A549 (cell line): ENCODE data around the gene APH1B. TPM values are rescaled to one million over a fixed set of nuclear protein-coding genes. Genes with fewer than 3 reads are reported as not detected.
A peak's percentile ranks its signal among the peaks of the same experiment; 100 is the strongest.

Source experiments
- ATAC-seq, 2 experiments: fragments of 200-7000 bp in 1 of 2; fragments of >200 bp in 1 of 2; cut with Nextera tagmentation in 1 of 2; cut with Tn5 transposase in 1 of 2; 3 replicates each; pipeline versions ENCODE4 v1.8.0 to v1.9.1; 2018 to 2020; ENCODE audit warnings: mild to moderate bottlenecking in 1 of 2, moderate library complexity in 1 of 2
- CTCF ChIA-PET: fragments of 300-600 bp; sonication (Branson Sonifier 250); formaldehyde crosslinking; extraction: SDS; loops from one replicate; lab custom pipeline; 2021; ENCODE audit warnings: antibody characterized with exemption, inconsistent platforms; lab: Yijun Ruan, JAX
- POLR2A ChIA-PET: fragments of 350-600 bp; formaldehyde crosslinking; extraction: SDS; loops from one replicate; lab custom pipeline; 2021; ENCODE audit warnings: antibody characterized with exemption, inconsistent platforms; lab: Yijun Ruan, JAX
- DNase-seq, 2 experiments: peaks; one replicate each; pipeline versions ENCODE4 v3.0.0 to v3.0.0-alpha.2; 2011 to 2016; ENCODE audit warnings: low read depth in 1 of 2, low spot score in 1 of 2
- FAIRE-seq: peaks from 2 replicates; lab custom pipeline; 2011; peaks lifted over from hg19 to GRCh38; lab: Jason Lieb, UNC
- H3K27ac ChIP-seq, 2 experiments: fragments of >200 bp; sonication (Bioruptor Twin); formaldehyde crosslinking; 3 replicates each; pipeline ENCODE4 v1.5.1; 2016 to 2017
- H3K4me1 ChIP-seq: fragments of >200 bp; sonication (Bioruptor Twin); formaldehyde crosslinking; 3 replicates; pipeline ENCODE4 v1.6.1; 2016
- H3K4me2 ChIP-seq: fragments of >200 bp; sonication (Bioruptor Twin); formaldehyde crosslinking; 3 replicates; pipeline ENCODE4 v1.6.1; 2016
- H3K4me3 ChIP-seq: fragments of >200 bp; sonication (Bioruptor Twin); formaldehyde crosslinking; 3 replicates; pipeline ENCODE4 v1.5.1; 2016
- H3K9me3 ChIP-seq: fragments of >200 bp; sonication (Bioruptor Twin); formaldehyde crosslinking; 3 replicates; pipeline ENCODE4 v1.6.1; 2016
- BHLHE40 ChIP-seq: IDR thresholded peaks from 2 replicates; pipeline ENCODE4 v1.6.1; 2012; ENCODE audit warnings: low read depth, low read length, inconsistent platforms
- CBX2 ChIP-seq: fragments of 200-600 bp; sonication (generic); IDR thresholded peaks from 2 replicates; pipeline ENCODE4 v1.6.1; 2016; ENCODE audit warnings: low read depth, mild to moderate bottlenecking, borderline replicate concordance
- CBX8 ChIP-seq: fragments of 200-600 bp; sonication (generic); IDR thresholded peaks from 2 replicates; pipeline ENCODE4 v1.6.1; 2016
- CEBPB ChIP-seq, 2 experiments: fragments of >200 bp in 1 of 2; sonication (Bioruptor Twin) in 1 of 2; formaldehyde crosslinking in 1 of 2; IDR thresholded peaks; 2 replicates each; pipeline ENCODE4 v1.6.1; 2012 to 2016
- CHD2 ChIP-seq: fragments of 150-350 bp; IDR thresholded peaks from 2 replicates; pipeline ENCODE4 v1.6.1; 2014; ENCODE audit warnings: low read length; ENCODE audit not compliant: partially characterized antibody
- CHD4 ChIP-seq: fragments of 200-600 bp; sonication (generic); IDR thresholded peaks from 2 replicates; pipeline ENCODE4 v1.6.1; 2016; ENCODE audit warnings: antibody characterized with exemption, mild to moderate bottlenecking, borderline replicate concordance
- E2F6 ChIP-seq: IDR thresholded peaks from 2 replicates; pipeline ENCODE4 v1.6.1; 2012; ENCODE audit warnings: low read depth, borderline replicate concordance
- EHF ChIP-seq: fragments of 250-450 bp; sonication (Bioruptor Pico); IDR thresholded peaks from 2 replicates; pipeline ENCODE4 v1.5.0; 2020; ENCODE audit warnings: mild to moderate bottlenecking
- ELK1 ChIP-seq: fragments of 150-350 bp; IDR thresholded peaks from 2 replicates; pipeline ENCODE4 v1.6.1; 2014; ENCODE audit warnings: low read depth, mild to moderate bottlenecking, low read length
- EP300 ChIP-seq, 2 experiments: fragments of >200 bp; sonication (Bioruptor Twin); formaldehyde crosslinking; IDR thresholded peaks; 2 replicates in 1 of 2; 3 replicates in 1 of 2; pipeline ENCODE4 v1.6.1; 2016 to 2017
- FOSB ChIP-seq: fragments of 250-450 bp; sonication (Bioruptor Pico); IDR thresholded peaks from 2 replicates; pipeline ENCODE4 v1.5.0; 2020; ENCODE audit warnings: mild to moderate bottlenecking, moderate library complexity
- FOSL2 ChIP-seq, 2 experiments: fragments of 450-650 bp in 1 of 2; fragments of >200 bp in 1 of 2; sonication (Bioruptor Twin) in 1 of 2; formaldehyde crosslinking; IDR thresholded peaks; 2 replicates each; pipeline versions ENCODE4 v1.5.0 to v1.6.1; 2016 to 2020; ENCODE audit warnings: mild to moderate bottlenecking in 1 of 2, moderate library complexity in 1 of 2
- GATA3 ChIP-seq: IDR thresholded peaks from 2 replicates; pipeline ENCODE4 v1.6.1; 2012; ENCODE audit warnings: borderline replicate concordance
- HDAC2 ChIP-seq: fragments of 200-600 bp; sonication (generic); IDR thresholded peaks from 2 replicates; pipeline ENCODE4 v1.6.1; 2016
- HOXA7 ChIP-seq: fragments of 250-450 bp; sonication (Bioruptor Pico); IDR thresholded peaks from 2 replicates; pipeline ENCODE4 v1.5.0; 2020; ENCODE audit warnings: mild to moderate bottlenecking, moderate library complexity
- JUNB ChIP-seq: fragments of >200 bp; sonication (Bioruptor Twin); formaldehyde crosslinking; IDR thresholded peaks from 2 replicates; pipeline ENCODE4 v1.6.1; 2016
- KDM1A ChIP-seq: fragments of 200-600 bp; sonication (generic); IDR thresholded peaks from 2 replicates; pipeline ENCODE4 v1.6.1; 2016; ENCODE audit warnings: low read depth, mild to moderate bottlenecking
- KDM5A ChIP-seq: fragments of 200-600 bp; sonication (generic); IDR thresholded peaks from 2 replicates; pipeline ENCODE4 v1.6.1; 2016; ENCODE audit warnings: antibody characterized with exemption, mild to moderate bottlenecking
- MAFK ChIP-seq: fragments of 450-650 bp; IDR thresholded peaks from 2 replicates; pipeline ENCODE4 v1.6.1; 2014; ENCODE audit not compliant: partially characterized antibody
- MAX ChIP-seq: IDR thresholded peaks from 2 replicates; pipeline ENCODE4 v1.6.1; 2012
- MYC ChIP-seq: IDR thresholded peaks from 2 replicates; pipeline ENCODE4 v1.6.1; 2012; ENCODE audit warnings: mild to moderate bottlenecking, inconsistent platforms, low read length, improper control_type of control experiment, borderline replicate concordance
- NFE2L2 ChIP-seq: fragments of 150-350 bp; conservative IDR thresholded peaks from 2 replicates; pipeline ENCODE4 v1.6.1; 2014; ENCODE audit warnings: low read length
- RAD21 ChIP-seq, 2 experiments: fragments of >200 bp in 1 of 2; sonication (Bioruptor Twin) in 1 of 2; formaldehyde crosslinking in 1 of 2; IDR thresholded peaks in 1 of 2; conservative IDR thresholded peaks in 1 of 2; 2 replicates in 1 of 2; 3 replicates in 1 of 2; pipeline ENCODE4 v1.6.1; 2012 to 2018; ENCODE audit warnings: inconsistent platforms in 1 of 2
- RARB ChIP-seq: fragments of 250-450 bp; sonication (Bioruptor Pico); IDR thresholded peaks from 2 replicates; pipeline ENCODE4 v1.8.0; 2021; ENCODE audit warnings: mild to moderate bottlenecking, moderate library complexity
- RCOR1 ChIP-seq: fragments of 150-350 bp; IDR thresholded peaks from 2 replicates; pipeline ENCODE4 v1.6.1; 2014; ENCODE audit warnings: antibody characterized with exemption, low read length, low read depth
- REST ChIP-seq: fragments of 200-600 bp; sonication (generic); IDR thresholded peaks from 2 replicates; pipeline ENCODE4 v1.6.1; 2016; ENCODE audit warnings: antibody characterized with exemption, mild to moderate bottlenecking, moderate library complexity
- RNF2 ChIP-seq: fragments of 200-600 bp; sonication (generic); IDR thresholded peaks from 2 replicates; pipeline ENCODE4 v1.6.1; 2016; ENCODE audit warnings: low read depth, mild to moderate bottlenecking, antibody characterized with exemption, moderate library complexity, borderline replicate concordance
- SMC3 ChIP-seq: fragments of >200 bp; sonication (Bioruptor Twin); formaldehyde crosslinking; IDR thresholded peaks from 3 replicates; pipeline ENCODE4 v1.6.1; 2018; ENCODE audit warnings: inconsistent platforms
- USF2 ChIP-seq: fragments of 450-650 bp; IDR thresholded peaks from 2 replicates; pipeline ENCODE4 v1.6.1; 2014; ENCODE audit warnings: antibody characterized with exemption
- ZC3H11A ChIP-seq: fragments of 450-650 bp; IDR thresholded peaks from 2 replicates; pipeline ENCODE4 v1.6.1; 2014; ENCODE audit warnings: antibody characterized with exemption, mild to moderate bottlenecking
- ZNF302 ChIP-seq: fragments of 250-450 bp; sonication (Bioruptor Pico); IDR thresholded peaks from 2 replicates; pipeline ENCODE4 v1.9.0; 2021; ENCODE audit warnings: inconsistent platforms, mild to moderate bottlenecking, moderate library complexity
- ZSCAN20 ChIP-seq: fragments of 250-450 bp; sonication (Bioruptor Pico); IDR thresholded peaks from 2 replicates; pipeline ENCODE4 v1.8.0; 2022; ENCODE audit warnings: mild to moderate bottlenecking, moderate library complexity
- WGBS: methylation state at CpG from one replicate; pipeline ENCODE4 v1.1.6; 2017; ENCODE audit errors: missing lambda C conversion rate; 5-methylcytosine and 5-hydroxymethylcytosine counted together
- polyA plus RNA-seq, 4 experiments: library from polyadenylated mRNA; depleted of rRNA in 3 of 4; stranded (reverse); fragments of >200 nt; fragmentation: RNase III in 1 of 4; extraction: RNeasy Plus Mini Kit Qiagen cat#74134 plus additional on column Dnase treatment in 1 of 4; gene quantifications; 2 replicates in 3 of 4; 3 replicates in 1 of 4; pipeline ENCODE4 v1.2.3, GENCODE V29; 2011 to 2017

APH1B gene
- polyA plus RNA-seq, 2 of the 4 experiments (the other 2 are of a cell fraction): 16.4 to 28.5 TPM

GRCh38 chr15:63251701-63252100 is 25.7 kb upstream of the APH1B start:
- ATAC-seq (peak in 1 of 2 experiments; percentile 37; a peak in 2 of 6 replicates), FAIRE-seq (no peak), DNase-seq (peak in 1 of 2 experiments; percentile 24)
- ChIA-PET POLR2A (no interaction called here), CTCF (interaction anchor here (1.1 kb wide), 1 partner anchor 24 kb away, joined by 5 read pairs; no protein-coding TSS in a partner anchor)
- no peak overlapping the region for H3K4me3 ChIP-seq
- TF ChIP-seq CHD4 (no peak), ELK1 (no peak), CBX8 (no peak), HOXA7 (CRISPR knock-in tag) (no peak), MYC (no peak), HDAC2 (no peak), RNF2 (no peak), GATA3 (no peak), SMC3 (no peak), ZSCAN20 (CRISPR knock-in tag) (no peak), CHD2 (no peak), RCOR1 (no peak), EP300 (IDR thresholded peaks at IDR 0.05) (no peak), CEBPB (IDR thresholded peaks at IDR 0.05) (no peak), KDM5A (no peak), FOSB (CRISPR knock-in tag) (no peak), MAX (no peak), FOSL2 (IDR thresholded peaks at IDR 0.05) (no peak), FOSL2 (CRISPR knock-in tag; IDR thresholded peaks at IDR 0.05) (no peak), RARB (no peak), E2F6 (no peak)
- no peak overlapping the region for H3K27ac ChIP-seq
- H3K4me1 ChIP-seq: peaks cover 21% of the 10 kb centered on the region
- no peaks in the 10 kb centered on the region for H3K9me3 ChIP-seq
- no peak overlapping the region for H3K4me2 ChIP-seq
- WGBS: 96% methylated on average over 2 of the region's 2 CpGs

DNA sequence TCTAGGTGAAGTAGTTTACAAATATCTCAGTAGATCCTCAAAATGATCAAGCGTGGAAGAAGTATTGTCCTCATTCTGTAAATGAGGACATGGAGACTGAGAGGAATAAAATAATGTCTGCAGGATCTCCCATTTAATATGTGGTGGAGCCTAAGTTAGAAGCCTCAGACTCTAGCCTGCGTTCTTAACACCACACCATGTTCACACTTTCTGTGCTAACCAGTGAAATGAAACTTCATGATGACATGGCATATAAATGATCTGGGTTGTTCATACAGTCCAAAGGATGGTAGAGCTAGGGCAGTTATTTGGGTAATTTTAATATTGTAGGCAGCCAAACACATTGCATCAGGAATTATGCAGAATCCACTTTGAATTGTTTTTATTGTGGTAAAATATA is 25.1 kb upstream of the APH1B start:
- H3K4me1 ChIP-seq: peaks cover 21% of the 10 kb centered on the region
- no peak overlapping the region for H3K27ac ChIP-seq
- 88% methylated on average over 2 of the region's 2 CpGs for WGBS
- no peak for DNase-seq
- no peak for FAIRE-seq
- CTCF ChIA-PET: interaction anchor here (1.1 kb wide), 1 partner anchor 24 kb away, joined by 5 read pairs; no protein-coding TSS in a partner anchor
- POLR2A ChIA-PET: no interaction called here
- H3K9me3 ChIP-seq: no peaks in the 10 kb centered on the region
- no peak overlapping the region for H3K4me2 ChIP-seq
- ATAC-seq: no peak
- TF ChIP-seq ZSCAN20 (CRISPR knock-in tag) (no peak), RAD21 (conservative IDR thresholded peaks at IDR 0.05 in 1 of 2, IDR thresholded peaks at IDR 0.05 in 1 of 2) (no peak), USF2 (no peak), ZNF302 (CRISPR knock-in tag) (no peak), MYC (no peak), FOSB (CRISPR knock-in tag) (no peak), HOXA7 (CRISPR knock-in tag) (0 out of 2 replicates have a peak, but pooled peaks have one; percentile 51), FOSL2 (IDR thresholded peaks at IDR 0.05) (no peak), FOSL2 (CRISPR knock-in tag; IDR thresholded peaks at IDR 0.05) (no peak), BHLHE40 (no peak), NFE2L2 (peak; percentile 39; the same call in 1 of the 2 replicates), MAFK (peak; percentile 61), CHD4 (no peak), HDAC2 (no peak), RNF2 (no peak), GATA3 (no peak), EHF (CRISPR knock-in tag) (no peak), REST (no peak), JUNB (no peak), RARB (no peak), CEBPB (IDR thresholded peaks at IDR 0.05) (no peak), CBX2 (no peak), KDM1A (no peak), ZC3H11A (no peak)
- no peak overlapping the region for H3K4me3 ChIP-seq
